ENCODE data around the gene NEUROD4. TPM values are rescaled to one million over a fixed set of nuclear protein-coding genes. Genes with fewer than 3 reads are reported as not detected.

Gene NEUROD4
- total and polyA plus RNA-seq, 12 donors: not detected

- no peak for TF ChIP-seq CTCF (IDR thresholded peaks at IDR 0.05)
- Histone ChIP-seq H3K36me3 (no peaks in the 10 kb centered on the region), H3K27me3 (peaks cover 0 to 47% (median 24%) of the 10 kb centered on the region in 7 donors), H3K4me3 (no peak overlapping the region), H3K4me1 (no peaks in the 10 kb centered on the region), H3K27ac (no peak overlapping the region), H3K9me3 (no peaks in the 10 kb centered on the region)
- WGBS, 2 donors: 72 to 75% methylated on average over 2 of the region's 2 CpGs
- DNase-seq (no peak), ATAC-seq (no peak)
- intact Hi-C loops (cut with DNase I): loop anchor here in 1 of 10 donors (10.0 kb wide), 1 partner anchor 356 kb away; no protein-coding TSS in a partner anchor
These were observed 40.7 kb downstream of the NEUROD4 start for GRCh38 chr12:55060470-55060869.

GRCh38 chr12:55061024-55061423 lies 41.2 kb downstream of the NEUROD4 start:
- H3K27ac ChIP-seq: no peak overlapping the region
- H3K4me1 ChIP-seq: no peaks in the 10 kb centered on the region
- ATAC-seq: no peak
- TF ChIP-seq CTCF (IDR thresholded peaks at IDR 0.05): no peak
- WGBS, 2 donors: 54 to 56% methylated on average over 3 of the region's 3 CpGs
- intact Hi-C loops (cut with DNase I): loop anchor here in 1 of 10 donors (10.0 kb wide), 1 partner anchor 356 kb away; no protein-coding TSS in a partner anchor
- no peaks in the 10 kb centered on the region for H3K9me3 ChIP-seq
- DNase-seq: no peak
- H3K4me3 ChIP-seq: no peak overlapping the region
- no peaks in the 10 kb centered on the region for H3K36me3 ChIP-seq
- H3K27me3 ChIP-seq: peaks cover 0 to 52% (median 24%) of the 10 kb centered on the region in 7 donors

- 56 to 58% methylated on average over 2 of the region's 2 CpGs for WGBS, 2 donors
- Histone ChIP-seq H3K27ac (no peak overlapping the region), H3K4me1 (no peaks in the 10 kb centered on the region), H3K36me3 (no peaks in the 10 kb centered on the region), H3K4me3 (no peak overlapping the region), H3K9me3 (no peaks in the 10 kb centered on the region), H3K27me3 (peaks cover 0 to 73% (median 34%) of the 10 kb centered on the region in 7 donors)
- TF ChIP-seq CTCF (IDR thresholded peaks at IDR 0.05): no peak
- intact Hi-C loops (cut with DNase I): loop anchor here in 1 of 10 donors (10.0 kb wide), 1 partner anchor 358 kb away; no protein-coding TSS in a partner anchor
- DNase-seq (no peak), ATAC-seq (no peak)
These were observed 43.5 kb downstream of the NEUROD4 start for GRCh38 chr12:55063291-55063690.

- intact Hi-C loops (cut with DNase I): loop anchor here in 1 of 10 donors (10.0 kb wide), 1 partner anchor 361 kb away; no protein-coding TSS in a partner anchor
- no peaks in the 10 kb centered on the region for H3K9me3 ChIP-seq
- peaks cover 0 to 71% (median 26%) of the 10 kb centered on the region in 7 donors for H3K27me3 ChIP-seq
- no peak overlapping the region for H3K27ac ChIP-seq
- no peak for TF ChIP-seq CTCF (IDR thresholded peaks at IDR 0.05)
- ATAC-seq (no peak), DNase-seq (no peak)
- 58 to 65% methylated on average over 4 of the region's 4 CpGs for WGBS, 2 donors
- H3K36me3 ChIP-seq: no peaks in the 10 kb centered on the region
- H3K4me1 ChIP-seq: no peaks in the 10 kb centered on the region
- no peak overlapping the region for H3K4me3 ChIP-seq
These were observed 45.8 kb downstream of the NEUROD4 start for GRCh38 chr12:55065535-55065934.

Data from heart right ventricle (tissue), 16 donors.